Lower leg skin (tissue), 3 donors: ENCODE results near the gene TERT.

Experiments used
- POLR2A ChIP-seq, 2 donors: fragments of 450-650 bp; IDR thresholded peaks; one replicate each; pipeline ENCODE4 v1.6.1; 2016 to 2017; ENCODE audit warnings: antibody characterized with exemption in 2 of 2, mild to moderate bottlenecking in 1 of 2, moderate library complexity in 1 of 2
- TF ChIP-seq, protein P1 (sequence below), 3 donors: fragments of 450-650 bp; IDR thresholded peaks; one replicate each; pipeline ENCODE4 v1.5.1; 2016; ENCODE audit warnings: antibody characterized with exemption in 3 of 3, mild to moderate bottlenecking in 3 of 3, moderate library complexity in 2 of 3

DNA sequence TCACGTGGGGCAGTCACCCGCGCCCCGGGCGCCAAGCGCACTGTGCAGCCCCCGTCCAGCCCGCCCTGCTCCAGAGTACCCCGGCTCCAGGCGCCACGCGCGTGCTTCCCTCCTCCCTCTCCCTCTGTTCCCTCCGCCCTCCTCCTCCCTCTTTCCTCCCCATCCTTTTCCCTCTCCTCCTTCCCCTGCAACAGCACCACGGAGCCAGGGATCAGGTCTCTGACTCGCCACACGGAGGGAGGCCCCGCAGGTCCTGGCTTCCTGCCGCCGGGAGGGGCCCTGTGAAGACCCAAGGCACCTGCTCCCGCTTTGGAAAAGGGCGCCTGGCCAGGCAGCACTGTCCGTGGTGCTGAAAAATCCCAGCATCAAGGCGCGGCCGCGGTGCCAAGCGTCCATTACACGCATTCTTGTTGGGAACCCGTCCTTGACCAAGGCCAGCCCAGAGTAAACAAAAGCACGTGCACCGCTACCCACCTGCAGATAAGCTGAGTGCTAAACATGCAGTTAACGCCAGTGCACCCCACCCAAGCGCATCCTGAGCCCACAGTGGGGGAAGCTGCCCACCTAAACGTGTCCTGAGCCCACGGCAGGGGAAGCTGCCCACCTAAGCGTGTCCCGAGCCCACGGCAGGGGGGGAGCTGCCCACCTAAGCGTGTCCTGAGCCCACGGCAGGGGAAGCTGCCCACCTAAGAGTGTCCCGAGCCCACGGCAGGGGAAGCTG is 48.0 kb downstream of the TERT start:
- TF ChIP-seq, protein P1, sequence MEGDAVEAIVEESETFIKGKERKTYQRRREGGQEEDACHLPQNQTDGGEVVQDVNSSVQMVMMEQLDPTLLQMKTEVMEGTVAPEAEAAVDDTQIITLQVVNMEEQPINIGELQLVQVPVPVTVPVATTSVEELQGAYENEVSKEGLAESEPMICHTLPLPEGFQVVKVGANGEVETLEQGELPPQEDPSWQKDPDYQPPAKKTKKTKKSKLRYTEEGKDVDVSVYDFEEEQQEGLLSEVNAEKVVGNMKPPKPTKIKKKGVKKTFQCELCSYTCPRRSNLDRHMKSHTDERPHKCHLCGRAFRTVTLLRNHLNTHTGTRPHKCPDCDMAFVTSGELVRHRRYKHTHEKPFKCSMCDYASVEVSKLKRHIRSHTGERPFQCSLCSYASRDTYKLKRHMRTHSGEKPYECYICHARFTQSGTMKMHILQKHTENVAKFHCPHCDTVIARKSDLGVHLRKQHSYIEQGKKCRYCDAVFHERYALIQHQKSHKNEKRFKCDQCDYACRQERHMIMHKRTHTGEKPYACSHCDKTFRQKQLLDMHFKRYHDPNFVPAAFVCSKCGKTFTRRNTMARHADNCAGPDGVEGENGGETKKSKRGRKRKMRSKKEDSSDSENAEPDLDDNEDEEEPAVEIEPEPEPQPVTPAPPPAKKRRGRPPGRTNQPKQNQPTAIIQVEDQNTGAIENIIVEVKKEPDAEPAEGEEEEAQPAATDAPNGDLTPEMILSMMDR (IDR thresholded peaks at IDR 0.05) = peak in 1 of 3 donors; percentile 10
- TF ChIP-seq POLR2A (IDR thresholded peaks at IDR 0.05) = no peak
